ENCODE results near the gene MXD4.
A peak's percentile ranks its signal among the peaks of the same experiment; 100 is the strongest.

Gene MXD4

DNA sequence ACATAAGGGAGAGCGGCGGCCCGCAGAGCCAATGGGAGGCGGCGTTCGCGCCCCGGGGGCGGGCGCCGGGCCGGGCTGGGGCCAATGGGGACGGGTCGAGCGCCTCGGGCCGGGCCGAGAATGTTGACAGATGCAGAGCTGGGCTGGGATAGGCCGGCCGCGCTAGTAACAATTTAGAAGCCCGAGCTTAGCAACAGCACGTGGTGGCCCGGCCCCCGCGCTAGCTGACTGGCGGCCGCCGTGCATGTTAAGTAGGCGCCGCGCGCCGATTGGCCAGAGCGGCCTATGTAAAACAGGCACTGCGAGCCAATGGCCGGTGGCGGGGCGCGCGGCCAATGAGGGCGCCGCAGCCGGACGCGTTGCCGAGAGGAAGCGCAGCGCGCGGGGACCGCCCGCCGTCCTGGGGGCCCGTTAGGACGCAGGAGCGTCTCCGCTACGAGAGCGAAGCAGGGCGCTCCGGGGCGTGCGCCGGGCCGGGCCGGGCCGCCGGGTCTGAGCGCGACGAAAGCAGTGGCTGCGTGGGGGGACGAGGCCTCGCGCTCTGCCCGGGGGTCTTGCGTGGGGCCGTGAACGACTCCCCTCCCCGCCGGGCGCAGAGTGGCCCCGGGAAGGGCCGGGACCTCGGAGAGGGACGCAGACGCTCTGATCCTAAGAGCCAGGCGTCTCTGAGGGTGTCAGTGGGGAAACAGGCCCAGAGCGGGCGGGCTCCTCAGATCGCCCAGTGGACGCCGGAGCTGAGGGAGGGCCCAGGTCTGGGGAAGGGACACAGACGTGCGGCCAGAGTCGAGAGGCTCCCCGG is 435 bp upstream of the MXD4 start:
- DNase-seq (ENCODE audit: low read depth): peak; percentile 91

DNA sequence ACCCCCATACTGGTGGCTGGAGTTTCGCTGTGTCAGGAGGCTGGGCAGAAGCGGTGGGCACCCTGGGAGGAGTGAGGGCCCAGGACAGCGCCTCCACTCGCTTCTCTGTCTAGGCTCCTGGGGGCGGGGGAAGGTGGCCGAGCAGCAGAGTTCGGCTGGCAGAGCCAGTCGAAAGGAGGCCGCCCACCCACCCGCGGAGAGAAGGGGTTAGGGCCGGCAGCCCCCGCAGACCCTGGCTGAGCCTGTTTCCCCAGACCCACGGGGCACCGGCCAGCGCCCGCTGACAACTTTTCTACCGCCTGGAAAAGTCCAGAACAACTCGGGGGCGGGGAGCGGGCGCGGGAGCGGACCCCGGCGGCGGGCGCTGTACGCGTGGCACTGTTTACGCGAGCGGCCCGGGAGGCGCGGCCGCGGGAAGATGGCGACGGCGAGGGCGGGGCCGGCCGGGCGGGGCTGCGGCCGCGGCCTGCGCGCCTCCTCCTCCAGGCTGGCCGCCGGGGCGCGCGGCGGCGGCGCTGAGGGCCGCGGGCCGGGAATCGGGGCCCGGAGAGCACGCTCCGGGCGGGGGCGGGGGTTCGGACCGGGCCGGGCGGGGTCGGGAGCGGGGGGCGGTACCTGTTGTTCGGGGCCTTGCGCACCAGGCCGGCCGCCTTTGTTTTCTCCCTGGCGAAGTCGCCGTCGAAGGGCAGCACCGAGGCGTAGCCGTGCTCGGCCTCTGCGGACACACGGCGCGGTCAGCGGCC is 628 bp downstream of the MXD4 start:
- peak; percentile 30 for DNase-seq (ENCODE audit: low read depth)

DNA sequence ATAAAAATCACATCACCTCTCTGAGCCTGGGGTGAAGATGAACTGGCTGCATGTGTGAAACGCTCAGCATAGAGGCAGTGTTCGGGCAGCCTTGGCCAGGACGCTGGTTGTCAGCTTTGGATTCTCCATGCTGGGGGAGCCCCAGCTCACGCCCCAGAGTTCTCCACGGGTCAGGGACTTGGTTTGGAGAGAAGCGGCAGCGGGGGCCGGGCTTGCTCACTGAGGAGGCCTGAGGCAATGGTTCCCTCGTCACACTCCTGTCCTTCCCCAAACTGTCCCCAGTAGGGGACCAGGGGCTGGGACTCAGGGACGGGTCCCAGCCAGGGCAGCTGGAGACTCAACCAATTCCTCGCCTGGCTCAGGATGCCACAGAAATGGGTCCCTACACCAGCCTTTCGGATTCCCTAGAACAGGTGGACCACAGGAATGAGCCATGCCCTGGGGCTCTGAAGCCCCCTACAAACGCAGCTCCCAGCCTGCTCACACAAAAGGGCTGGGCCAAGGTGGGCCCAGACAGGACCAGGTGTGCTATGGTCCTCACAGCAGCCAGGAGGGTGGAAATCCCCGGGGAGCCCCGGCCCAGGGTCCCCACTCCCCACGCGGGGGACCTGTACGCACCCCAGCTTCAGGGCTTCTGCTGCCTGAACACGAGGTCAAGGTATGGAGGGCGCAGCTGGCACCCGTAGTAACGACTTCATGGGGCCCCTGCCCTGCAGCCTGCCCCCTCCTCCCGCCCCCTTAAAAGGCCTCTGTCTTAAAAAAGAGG is 1.4 kb downstream of the MXD4 start:
- DNase-seq (ENCODE audit: low read depth): no peak

DNA sequence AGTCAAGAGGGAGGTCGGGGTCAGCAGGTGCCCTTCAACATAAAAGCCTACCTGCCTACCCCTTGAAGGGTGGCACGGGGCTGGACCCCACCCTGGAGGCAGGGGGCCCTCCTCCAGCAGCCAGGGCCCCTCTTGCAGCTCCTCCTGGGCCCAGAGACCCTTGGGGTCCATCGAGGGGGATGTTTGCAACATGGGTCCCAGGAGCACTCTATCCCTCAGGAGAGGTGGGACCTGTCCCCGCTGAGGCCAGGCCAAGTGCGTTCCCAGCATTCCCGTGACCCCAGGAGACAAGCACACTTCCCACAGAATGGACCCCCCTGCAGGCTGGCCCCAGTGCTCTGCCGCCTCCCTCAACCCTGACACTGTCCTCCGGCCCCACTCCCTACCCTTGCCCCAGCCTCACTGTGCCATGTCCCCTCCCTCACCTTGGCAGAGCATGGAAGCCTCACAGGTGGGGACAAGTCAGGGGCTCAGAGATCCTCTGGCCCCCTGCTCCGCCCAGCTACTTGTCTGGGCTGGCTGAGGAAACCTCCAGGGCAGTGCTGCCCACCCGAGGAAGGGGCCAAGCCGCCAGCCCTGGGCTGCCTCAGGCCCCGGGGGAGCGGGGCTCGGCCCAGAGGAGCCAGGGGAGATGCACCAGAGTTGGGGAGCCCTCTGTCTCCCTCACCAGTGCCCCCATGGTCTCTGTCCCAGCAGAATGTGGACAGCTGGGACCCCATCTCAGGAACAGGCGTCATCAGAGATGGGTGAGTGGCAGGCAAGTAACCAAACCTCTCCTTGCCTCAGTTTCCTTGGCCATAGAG is 2.2 kb downstream of the MXD4 start:
- DNase-seq (ENCODE audit: low read depth): no peak

DNA sequence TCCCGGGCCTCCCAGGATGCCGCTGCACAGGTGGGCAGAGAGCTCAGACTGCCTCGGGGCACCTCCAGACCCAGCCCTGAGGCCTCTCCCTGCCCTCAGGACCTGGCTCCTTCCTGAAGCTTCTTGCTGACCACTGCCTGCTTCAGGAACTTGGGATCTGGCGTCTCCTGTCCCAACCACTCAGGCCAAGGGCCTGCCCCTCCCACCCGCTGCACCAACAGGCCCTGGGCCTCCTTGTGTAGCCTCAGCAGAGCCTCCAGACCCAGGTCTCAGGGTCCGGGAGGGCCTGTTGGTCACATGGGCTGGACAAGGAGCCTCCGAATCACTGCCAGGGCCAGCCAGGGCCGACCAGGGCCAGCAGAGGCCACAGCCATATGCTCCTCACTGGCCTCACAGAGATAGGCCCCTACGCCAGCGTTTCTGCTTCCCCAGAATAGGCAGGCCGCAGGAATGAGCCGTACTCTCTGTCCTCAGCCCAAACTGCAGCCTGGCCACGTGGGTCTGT is 2.8 kb downstream of the MXD4 start:
- no peak for DNase-seq (ENCODE audit: low read depth)

DNA sequence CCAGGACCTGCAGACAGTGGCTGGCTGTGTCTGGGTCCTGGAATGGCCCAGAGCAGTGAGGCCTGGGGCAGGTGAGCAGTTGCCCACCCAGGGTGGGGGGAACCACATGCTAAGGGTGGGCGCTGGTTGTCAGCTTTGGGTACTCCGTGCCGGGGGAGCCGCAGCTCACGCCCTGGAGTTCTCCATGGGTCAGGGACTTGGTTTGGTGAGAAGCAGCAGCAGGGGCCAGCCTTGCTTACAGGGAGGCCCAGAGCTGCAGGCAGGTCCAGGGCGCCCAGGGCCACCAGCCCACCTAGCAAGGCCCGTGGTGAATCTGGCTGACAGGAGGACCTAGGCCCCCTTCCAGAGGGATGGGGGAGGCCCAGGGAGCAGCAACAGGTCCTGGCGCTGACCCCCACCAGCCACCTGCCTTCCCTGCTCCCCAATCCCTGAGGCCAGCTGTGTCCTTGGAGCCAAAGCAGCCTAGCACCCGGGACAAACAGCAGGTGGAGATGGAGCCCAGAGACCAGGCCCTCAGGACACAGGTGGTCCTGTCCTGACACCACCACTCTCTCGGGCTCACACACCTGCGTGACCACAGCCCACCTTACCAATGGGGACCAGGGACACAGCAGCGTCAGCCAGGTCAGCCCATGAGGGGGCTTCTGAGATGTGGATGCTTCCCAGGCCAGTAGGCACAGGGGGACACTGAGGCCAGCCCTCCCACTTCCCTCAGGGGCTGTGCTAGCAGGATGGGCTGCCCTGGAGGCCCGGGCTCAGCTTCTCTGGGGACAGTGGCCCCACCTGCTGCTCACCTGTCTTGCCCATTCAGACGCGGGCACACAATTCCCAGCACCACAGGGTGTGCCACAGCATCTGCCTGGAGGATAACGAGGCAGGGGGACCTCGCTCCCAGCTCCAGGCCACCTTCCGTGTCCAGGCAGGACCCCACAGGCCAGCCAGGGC is 3.5 kb downstream of the MXD4 start:
- DNase-seq (ENCODE audit: low read depth): no peak

DNA sequence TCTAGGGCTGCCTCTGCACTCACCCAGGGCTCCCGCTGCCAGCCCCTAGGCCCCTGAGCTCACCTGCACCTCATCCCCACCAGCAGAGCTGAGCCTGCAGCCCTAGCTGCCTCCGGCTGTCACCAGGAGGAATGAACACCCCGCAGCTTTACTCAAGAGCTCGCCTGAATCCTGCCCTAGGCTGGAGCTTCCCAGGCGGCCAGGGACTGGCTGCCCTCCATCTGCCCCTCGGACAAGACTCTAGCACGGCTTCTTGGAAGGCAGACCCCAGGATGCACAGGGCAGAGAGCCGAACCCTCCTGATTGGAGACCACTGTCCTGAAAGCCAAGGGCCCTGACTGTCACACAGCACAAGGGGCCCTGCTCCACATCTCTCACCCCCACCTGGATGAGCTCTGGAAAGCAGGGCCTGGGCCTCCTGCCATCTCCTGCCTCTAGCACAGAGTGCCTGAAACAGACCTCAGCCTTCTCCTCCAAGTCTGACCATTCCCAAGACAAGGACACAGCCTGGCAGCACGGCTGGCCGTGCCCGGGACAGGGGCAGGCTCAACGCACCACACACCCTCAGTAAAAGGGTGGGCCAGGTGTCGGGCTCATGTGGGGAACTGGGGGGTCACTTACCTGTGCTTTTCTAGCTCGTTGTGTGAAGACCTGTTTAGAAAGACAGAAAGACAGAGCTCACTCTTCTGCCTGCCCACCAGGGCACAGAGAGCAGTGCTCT is 4.4 kb downstream of the MXD4 start:
- DNase-seq (ENCODE audit: low read depth): no peak

DNA sequence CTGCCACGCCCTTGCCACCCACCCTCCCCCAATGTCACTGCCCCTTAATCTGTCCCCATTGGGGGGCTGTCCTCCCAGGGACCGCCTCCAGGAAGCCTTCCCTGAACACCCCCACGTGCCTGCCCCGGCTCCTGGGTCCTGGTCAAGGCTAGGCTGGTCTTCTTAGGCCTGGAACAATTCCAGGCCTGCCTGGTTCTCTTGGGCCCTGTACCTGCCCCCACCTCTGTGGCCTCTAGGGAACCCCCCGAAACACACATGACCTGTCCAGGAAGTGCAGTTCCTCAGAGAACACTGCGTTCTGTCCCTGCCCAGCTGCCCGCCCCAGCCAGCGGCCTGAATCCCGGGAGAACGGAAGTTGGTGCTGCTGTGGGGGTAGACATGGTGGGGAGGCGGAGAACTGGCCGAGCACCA is 5.1 kb downstream of the MXD4 start:
- no peak for DNase-seq (ENCODE audit: low read depth)

DNA sequence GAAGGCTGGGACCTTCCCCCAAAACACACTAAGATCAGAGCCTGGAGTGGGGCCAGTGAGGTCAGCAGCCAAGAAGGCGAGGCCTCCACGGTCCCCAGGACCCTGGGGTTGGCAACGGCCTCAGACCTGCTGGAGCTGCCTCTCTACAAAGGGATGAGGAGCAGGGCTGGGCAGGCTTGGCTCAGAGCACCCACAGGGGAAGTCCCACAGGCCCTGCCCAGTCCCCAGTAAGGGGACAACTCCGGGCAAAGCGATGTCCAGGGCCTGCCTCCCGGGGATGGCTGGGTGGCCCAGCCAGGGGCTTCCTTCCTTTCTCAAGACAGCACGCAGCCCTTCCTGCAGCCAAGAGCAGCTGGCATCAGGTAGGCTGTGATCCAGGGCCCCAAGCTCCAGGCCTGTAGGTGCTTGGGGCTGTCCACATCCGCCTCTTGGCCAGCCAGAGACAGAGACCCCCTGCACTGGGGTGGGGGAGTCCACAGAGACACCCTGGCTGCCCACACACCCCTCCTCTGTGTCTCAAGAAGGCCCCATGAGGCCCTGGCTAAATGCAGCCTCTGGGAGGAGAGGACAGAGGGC is 5.7 kb downstream of the MXD4 start:
- no peak for DNase-seq (ENCODE audit: low read depth)

DNA sequence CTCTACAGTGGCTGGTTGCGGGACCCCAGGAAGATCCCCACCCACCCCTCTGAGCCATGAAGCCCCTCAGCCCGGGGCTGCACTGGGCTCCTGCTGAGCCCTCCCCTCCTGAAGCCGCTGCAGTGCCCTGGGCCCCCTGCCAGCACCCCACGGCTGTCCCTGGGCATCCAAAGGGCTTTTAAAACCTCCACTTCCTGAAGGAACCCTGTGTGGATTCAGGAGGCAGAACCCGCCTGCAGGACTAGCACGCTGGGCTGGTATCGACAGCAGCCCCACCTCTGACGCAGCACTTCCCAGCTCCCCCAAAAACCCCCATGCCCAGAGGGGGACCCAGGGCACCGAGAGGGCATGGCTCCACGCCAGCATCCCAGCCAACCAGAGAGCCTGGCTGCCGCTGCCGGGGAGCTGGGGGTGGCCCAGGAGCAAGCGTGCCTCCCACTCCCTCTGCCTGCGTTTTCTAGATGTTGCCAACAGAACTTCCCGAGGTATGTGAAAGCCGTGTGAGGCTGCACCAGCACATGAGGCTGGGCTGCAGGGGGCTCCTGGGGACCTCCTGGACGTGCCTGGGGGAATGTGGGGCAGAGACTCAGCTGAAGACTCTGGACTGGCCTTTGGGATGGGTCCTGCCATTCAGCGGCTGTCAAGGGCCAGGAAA is 6.3 kb downstream of the MXD4 start:
- DNase-seq (ENCODE audit: low read depth): no peak

DNA sequence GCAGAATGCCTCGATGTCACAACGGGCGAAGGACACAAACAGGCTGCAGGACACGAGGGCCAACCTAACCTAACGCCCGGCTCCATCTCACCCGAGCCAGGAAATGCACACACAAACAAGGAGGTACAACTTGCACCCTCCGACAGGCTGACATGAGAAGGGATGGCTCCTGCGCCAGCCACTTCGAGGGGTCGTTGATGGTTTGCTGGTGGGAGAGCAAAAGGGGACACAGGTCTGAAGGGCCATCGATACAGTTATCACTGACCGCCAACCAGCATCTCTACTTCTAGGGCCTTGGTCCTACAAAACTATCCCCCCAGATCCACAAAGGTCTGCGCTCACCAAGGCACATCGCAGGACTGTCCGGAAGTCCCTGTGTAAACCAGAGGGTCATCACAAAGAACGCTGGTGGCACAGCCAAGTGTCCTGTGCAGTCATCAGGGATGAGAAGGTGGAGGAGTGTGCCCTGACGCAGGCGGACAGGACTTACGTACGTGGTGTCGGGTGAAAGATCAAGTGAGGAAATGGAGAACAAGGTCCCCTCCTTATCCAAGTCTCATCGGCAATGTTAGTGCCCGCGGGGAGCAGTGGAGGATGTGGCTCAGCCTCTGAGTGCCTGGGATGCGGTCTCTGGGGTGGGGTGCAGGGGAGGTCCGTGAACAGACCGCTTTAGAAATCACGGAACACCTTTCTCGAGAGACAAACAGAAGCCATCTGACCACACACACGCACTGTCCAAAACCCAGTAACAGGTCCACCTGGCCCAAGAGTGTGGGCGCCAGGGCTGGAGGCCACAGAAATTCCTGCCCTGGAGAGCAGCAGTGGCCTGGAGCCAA is 7.0 kb downstream of the MXD4 start:
- DNase-seq (ENCODE audit: low read depth): no peak

DNA sequence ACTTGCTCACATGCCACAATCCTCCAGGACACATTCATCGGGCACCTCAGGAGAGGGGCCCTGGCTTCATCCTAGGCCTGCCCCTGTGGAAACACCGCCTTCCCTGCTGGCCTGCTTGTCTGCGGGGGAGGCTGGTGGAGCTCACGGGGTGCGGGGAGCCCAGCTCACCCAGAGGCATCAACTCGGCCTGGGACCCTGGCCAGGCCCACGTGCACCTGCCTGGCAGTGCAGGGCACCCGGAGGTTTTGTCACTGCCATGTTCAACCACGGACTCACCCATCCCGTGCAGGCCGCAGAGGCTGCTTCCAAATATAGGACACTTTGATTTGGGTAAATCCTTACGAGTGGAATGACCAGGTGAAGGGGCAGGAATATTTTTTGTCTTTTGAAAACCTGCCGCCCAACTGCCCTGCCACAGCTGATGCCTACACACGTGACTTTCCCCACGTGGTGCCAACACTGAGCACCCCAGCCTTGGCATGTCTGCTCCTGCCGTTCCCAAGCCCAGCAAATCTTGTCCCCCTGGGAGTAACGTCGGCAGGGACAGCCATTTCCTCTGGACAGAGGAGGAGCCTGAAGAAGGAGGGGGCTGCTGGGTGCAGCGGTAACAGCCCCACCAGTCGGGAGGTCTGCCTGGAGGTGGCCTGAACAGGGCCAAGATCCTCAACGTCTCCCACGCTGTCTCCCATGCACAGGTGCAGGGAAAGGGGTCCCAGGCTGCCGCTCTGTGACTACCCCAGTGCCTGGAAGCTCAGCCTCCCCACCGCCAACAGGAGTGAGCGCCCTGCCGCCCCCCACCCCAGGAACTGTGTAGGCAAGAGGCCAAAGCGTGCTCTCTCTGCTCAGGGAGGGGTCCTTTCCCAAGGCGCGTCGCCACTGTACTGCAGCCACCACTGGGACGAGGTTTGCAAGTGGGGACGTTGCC is 8.5 kb downstream of the MXD4 start:
- DNase-seq (ENCODE audit: low read depth): no peak

DNA sequence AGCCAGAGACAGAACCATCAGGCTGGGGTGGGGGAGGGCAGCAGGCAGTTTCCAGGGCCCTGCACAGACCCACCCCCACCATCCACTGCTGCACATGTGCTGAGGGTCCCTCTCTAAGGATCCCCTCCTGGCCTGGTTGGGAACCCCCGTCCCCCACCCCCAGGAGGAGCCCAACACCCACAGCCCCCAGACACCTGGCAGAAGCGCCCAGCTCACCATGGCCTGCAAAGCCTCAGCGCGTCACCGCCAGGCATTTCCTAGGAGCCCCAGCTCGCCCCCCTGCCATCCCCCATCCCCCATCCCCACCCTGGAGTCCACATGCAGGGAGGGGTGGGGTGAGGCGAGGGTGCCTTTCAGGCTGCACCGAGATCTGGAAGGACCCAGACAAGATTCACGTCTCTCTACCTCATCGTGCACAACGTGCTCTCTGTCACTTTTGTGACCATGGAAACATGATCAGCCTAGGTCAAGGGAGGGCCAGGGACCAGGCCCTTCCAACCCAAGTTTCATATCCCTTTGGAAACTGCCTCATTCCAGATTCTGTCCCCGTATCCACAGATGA is 9.3 kb downstream of the MXD4 start:
- no peak for DNase-seq (ENCODE audit: low read depth)

DNA sequence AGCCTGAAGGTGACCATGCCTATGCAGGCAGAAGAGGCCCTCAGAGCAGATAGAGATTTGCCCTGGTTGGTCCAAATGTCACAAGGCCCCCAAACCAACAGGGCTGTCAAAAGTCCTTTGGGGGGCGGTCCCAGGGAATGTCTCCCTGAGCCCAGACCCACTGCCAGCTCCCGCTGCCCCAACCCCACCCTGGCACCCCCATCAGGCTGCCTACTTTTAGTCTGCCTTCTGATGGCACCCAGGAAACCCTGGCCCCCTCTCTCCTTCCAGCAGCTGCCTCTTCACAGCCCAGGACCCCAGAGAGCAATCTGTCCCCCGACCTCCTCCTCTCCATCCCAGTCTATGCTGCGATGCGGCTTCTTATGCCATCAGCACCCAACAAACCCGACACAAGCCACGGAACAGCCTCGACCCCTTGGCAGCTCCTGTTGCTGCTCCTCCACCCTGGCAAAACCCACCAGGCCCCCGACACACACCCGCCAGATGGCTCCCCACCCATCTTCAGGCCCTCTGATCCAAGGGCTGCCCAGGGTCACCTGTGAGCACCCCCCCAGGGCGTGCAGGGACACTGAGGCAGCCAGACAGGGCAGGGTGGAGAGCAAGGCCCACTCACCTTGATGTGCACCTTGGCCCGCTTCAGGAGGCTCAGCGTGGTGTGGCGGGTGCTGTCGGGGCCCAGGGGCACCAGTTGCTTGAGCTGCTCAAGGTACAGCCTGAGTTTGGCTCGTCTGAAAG is 9.9 kb downstream of the MXD4 start:
- DNase-seq (ENCODE audit: low read depth): no peak

DNA sequence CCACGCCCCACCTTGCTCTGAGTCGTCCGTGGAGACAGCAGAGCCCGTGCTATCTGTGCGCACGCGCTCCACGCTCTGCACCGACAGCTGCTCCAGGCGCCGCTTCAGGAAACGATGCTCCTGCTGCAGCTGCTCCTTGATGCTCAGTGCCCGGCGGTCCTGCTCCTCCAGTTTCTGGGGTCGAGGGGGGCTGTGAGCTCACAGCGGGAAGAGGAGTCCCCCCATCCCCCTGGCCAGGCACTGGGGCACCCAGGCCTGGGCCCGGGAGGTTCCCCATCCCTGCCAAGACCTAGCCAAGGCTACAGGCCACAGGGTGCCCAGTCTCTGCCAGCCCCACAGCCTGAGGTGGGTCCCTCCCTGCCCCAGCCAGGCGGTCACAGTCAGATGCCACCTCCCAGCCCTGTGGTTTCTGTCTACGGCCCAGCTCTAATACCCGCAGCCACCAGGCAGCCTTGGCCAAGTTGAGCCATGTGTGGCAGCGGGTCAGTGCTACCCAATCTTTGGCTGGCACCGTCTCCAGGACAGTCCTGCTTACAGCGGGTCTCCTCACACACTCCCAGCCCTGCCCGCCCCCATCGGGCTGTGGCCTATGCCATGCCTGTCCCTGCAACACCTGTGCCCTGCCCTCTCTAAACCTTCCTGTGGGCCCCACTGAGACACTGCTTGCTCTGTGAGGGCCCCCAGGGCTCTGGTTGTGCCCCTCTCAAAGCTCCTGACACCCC is 10.7 kb downstream of the MXD4 start:
- no peak for DNase-seq (ENCODE audit: low read depth)

Data from stimulated activated CD8-positive, alpha-beta memory T cell treated with anti-CD3 and anti-CD28 coated beads, Interleukin-15, amount 100 ng/mL, for 24 hours (primary cell).